HG03135 (cell line): ENCODE measurements around the gene NUP205.

ENCODE experiments used
- ATAC-seq: cut with Tn5 transposase; IDR thresholded peaks from one replicate; pipeline ENCODE4 v1.9.1; 2021; ENCODE audit warnings: mild to moderate bottlenecking, moderate library complexity; ENCODE audit not compliant: unreplicated experiment

NUP205 gene

GRCh38 chr7:135697276-135698049, 139.7 kb downstream of the NUP205 start:
- ATAC-seq: no peak
